Cardiac muscle cell (in vitro differentiated cells and primary cell): Measurements from ENCODE around the gene SPDYE2B. TPM values are rescaled to one million over a fixed set of nuclear protein-coding genes. Genes with fewer than 3 reads are reported as not detected.
"Not testable (repeated sequence)": the region's sequence is repeated elsewhere in the genome, so short reads cannot be mapped to it uniquely, and the experiment has no call there.

ENCODE experiments used
- DNase-seq, 2 donors: peaks; one replicate each; pipeline versions ENCODE4 v3.0.0 to v3.0.0-alpha.2; 2010 to 2017; ENCODE audit warnings: low read depth in 1 of 2, low spot score in 1 of 2
- H3K27ac ChIP-seq: fragments of 200-600 bp; sonication (generic); 2 replicates; pipeline ENCODE4 v1.5.1; 2016
- H3K27me3 ChIP-seq: fragments of 200-600 bp; sonication (generic); 2 replicates; pipeline ENCODE4 v1.6.0; 2016; ENCODE audit warnings: control low read depth
- H3K36me3 ChIP-seq: fragments of 200-600 bp; sonication (generic); 2 replicates; pipeline ENCODE4 v1.5.1; 2016; ENCODE audit warnings: control low read depth
- H3K4me1 ChIP-seq: fragments of 200-600 bp; sonication (generic); 2 replicates; pipeline ENCODE4 v1.8.1; 2017; ENCODE audit warnings: low read depth, mild to moderate bottlenecking, mixed run types
- H3K4me3 ChIP-seq: fragments of 200-600 bp; sonication (generic); 2 replicates; pipeline ENCODE4 v1.5.1; 2016; ENCODE audit warnings: mild to moderate bottlenecking
- H3K9me3 ChIP-seq: fragments of 200-600 bp; sonication (generic); 2 replicates; pipeline ENCODE4 v1.5.1; 2017; ENCODE audit warnings: low read depth, mild to moderate bottlenecking, control low read depth
- polyA plus RNA-seq: library from polyadenylated mRNA; unstranded; fragments of >200 nt; fragmentation: Nextera tagmentation; extraction: Ambion mirVana; gene quantifications from 2 replicates; pipeline ENCODE4 v1.2.1, GENCODE V29; 2016
- total RNA-seq: library from RNA; depleted of rRNA; stranded (reverse); fragments of >200 nt; gene quantifications from 2 replicates; pipeline ENCODE4 v1.2.3, GENCODE V29; 2016

Gene SPDYE2B, protein sequence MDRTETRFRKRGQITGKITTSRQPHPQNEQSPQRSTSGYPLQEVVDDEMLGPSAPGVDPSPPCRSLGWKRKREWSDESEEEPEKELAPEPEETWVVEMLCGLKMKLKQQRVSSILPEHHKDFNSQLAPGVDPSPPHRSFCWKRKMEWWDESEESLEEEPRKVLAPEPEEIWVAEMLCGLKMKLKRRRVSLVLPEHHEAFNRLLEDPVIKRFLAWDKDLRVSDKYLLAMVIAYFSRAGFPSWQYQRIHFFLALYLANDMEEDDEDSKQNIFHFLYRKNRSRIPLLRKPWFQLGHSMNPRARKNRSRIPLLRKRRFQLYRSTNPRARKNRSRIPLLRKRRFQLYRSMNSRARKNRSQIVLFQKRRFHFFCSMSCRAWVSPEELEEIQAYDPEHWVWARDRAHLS
- not detected in 2 replicates for total RNA-seq
- polyA plus RNA-seq = 0.43 and 0.72 TPM in 2 replicates

DNA sequence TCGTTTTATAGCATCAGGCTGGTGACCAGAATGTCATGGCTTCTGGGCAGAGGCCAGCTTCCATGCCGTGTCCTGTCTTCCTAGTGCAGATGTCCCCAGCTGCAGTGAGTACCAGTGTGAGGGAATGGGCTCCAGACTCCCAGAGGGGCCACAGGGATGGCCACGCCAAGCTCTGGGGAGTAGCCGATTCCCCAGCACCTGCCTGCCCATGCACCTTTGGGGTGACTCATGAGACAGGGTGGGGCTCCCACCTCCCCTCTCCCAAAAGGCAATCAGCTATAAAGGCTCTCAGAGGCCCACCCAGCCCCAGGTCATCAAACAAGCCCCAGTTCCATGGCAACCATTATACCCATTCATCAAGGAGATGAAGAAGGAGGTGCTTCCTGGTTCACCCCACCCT, at the start of gene SPDYE2B:
SPDYE2B (plus strand) TSS at position 396 of the 400 bp plus-strand sequence. CDS start 2,030 bp downstream, outside the sequence.
- H3K36me3 ChIP-seq, DNase-seq, H3K9me3 ChIP-seq, H3K27me3 ChIP-seq, H3K4me1 ChIP-seq, H3K27ac ChIP-seq, H3K4me3 ChIP-seq: not testable (repeated sequence)

DNA sequence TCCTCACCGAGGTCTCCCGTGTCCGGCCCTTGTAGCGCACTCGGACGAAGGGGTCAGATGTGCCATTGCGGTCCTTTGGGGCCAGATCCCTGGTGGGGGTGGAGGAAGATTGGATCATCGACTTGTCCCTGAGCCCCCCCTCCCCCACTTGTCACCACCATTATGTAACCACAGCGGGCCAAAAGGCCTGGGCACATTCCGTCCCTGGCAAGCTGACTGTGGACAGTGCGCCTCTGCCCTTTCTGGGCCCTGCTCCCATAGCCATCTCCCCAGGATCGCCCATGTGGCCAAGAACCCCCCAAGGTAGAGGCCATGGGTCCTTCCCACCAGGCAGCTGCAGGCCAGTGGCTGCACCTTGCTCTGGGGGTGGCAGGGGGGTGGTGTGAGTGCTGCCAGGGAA, 47.8 kb upstream of the SPDYE2B start:
- DNase-seq, H3K27ac ChIP-seq, H3K4me1 ChIP-seq, H3K27me3 ChIP-seq, H3K9me3 ChIP-seq, H3K4me3 ChIP-seq, H3K36me3 ChIP-seq: not testable (repeated sequence)

DNA sequence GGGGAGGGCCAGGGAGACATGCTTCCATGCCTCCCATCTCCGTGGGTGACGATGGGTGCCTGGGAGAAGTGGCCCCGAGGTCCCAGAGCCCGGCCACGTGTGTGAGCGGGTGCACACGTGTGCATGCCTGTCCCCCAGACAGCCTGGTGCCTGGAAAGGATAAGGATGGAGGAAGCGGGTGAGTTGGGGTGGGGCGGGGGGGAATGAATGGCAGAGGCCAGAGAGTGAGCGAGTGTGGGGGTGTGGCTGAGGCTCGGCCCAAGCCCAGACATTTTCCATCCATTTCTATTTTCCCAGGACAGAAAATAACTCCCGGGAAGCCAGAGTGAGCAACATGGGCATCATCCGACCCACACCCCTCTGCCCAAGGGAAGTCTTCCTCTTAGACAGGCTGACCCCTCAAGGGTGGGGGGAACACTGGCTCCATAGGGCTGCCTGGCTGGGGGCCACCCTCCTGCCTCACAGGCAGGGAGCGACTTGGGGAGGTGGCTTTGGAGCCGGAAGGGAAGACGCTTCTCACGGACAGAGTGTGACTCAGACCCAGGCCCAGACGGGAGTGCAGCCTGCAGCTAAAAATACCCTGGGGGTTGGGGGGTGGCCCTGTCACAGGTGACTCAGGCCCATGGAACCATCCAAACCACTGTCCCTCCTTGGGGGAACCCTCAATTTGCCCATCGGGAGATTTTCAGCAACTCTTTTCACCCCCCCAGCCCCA, 45.5 kb upstream of the SPDYE2B start:
- not testable (repeated sequence) for H3K4me1 ChIP-seq, H3K27me3 ChIP-seq, H3K9me3 ChIP-seq, DNase-seq, H3K4me3 ChIP-seq, H3K36me3 ChIP-seq, H3K27ac ChIP-seq

DNA sequence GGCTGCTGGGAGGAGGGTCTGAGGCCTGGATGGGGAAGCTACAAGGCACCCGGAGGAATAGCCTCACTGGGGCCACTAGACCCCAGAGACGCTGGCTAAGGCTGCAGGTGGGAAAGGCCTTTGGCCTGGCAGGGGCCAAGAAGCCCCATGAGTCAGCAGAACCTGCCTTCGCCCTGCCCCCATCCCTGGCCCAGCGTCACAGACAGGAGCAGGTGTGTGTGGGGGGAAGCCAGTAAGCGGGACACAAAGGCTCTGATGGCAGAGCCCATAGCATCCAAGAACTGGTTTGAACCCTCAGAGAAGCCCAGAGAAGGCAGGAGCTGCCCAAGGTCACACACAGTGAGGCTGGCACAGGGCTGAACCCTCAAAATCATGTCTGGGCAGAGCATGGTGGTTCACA, 43.3 kb upstream of the SPDYE2B start:
- not testable (repeated sequence) for H3K27me3 ChIP-seq, H3K27ac ChIP-seq, H3K4me3 ChIP-seq, H3K4me1 ChIP-seq, H3K9me3 ChIP-seq, DNase-seq, H3K36me3 ChIP-seq

DNA sequence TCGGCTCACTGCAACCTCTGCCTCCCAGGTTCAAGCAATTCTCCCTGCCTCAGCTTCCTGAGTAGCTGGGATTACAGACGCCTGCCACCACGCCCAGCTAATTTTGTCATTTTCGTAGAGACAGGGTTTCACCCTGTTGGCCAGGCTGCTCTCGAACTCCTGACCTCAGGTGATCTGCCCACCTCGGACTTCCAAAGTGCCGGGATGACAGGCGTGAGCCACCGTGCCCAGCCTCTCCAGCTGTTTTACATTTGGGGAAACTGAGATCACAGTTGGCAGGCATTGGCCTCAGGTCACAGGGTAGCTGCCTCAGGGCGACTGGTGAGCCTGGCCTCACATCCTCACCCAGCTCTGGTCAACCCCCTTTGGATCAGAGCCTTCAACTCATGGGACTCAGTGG, 40.4 kb upstream of the SPDYE2B start:
- H3K27me3 ChIP-seq, H3K36me3 ChIP-seq, H3K9me3 ChIP-seq, DNase-seq, H3K4me3 ChIP-seq, H3K27ac ChIP-seq, H3K4me1 ChIP-seq: not testable (repeated sequence)

DNA sequence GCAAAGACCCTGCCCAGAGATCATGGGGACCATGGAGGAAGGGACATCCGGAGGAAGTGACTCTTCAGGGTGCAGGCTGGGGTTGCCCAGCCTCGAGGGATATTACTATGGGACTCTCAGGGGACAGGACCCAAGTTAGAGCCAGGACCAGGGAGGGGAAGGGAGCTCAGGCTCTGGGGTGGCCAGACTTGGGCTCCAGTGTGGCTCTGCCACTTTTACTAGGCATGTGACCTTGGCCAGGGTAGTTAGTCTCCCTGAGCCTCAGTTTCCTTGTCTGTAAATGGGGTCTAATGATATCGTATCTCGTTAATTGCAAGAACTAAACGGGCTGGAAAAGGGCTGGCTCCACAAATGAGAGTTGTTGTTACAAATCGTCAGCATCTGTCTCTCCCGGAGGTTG, 39.7 kb upstream of the SPDYE2B start:
- H3K9me3 ChIP-seq, H3K36me3 ChIP-seq, H3K4me3 ChIP-seq, H3K4me1 ChIP-seq, H3K27ac ChIP-seq, H3K27me3 ChIP-seq, DNase-seq: not testable (repeated sequence)

DNA sequence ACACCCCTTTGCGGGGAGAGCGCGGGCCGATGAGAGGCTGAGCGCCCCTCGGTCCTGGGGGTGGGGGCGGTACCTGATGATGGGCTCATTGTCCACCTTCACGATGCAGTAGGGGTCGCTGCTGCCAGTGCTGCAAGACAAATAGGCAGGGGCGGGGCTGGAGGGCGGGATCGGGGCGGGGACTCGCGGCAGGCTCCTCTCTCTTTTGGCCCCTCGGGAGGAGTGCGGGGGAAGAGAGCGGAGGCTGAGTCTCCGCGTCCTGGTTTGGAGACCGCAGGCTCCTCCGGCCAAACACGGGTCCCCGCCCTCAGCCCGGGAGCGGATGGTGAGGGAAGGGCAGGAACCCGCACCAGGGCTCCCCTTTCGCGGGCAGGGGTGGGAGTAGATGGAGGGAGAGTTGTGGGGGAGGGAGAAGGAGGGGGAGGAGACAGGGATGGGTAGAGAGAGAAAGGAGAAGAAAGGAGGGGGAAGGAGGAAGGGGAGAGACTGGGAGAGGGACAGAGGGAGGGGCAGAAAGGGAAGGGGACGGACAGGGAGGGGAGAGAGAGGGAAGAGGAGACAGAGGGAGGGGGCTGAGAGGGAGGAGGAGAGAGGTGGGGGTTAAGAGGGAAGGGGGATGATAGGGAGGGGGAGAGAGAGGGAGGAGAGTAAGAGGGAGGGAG, 39.0 kb upstream of the SPDYE2B start:
- not testable (repeated sequence) for H3K36me3 ChIP-seq, DNase-seq, H3K4me1 ChIP-seq, H3K4me3 ChIP-seq, H3K9me3 ChIP-seq, H3K27me3 ChIP-seq, H3K27ac ChIP-seq

DNA sequence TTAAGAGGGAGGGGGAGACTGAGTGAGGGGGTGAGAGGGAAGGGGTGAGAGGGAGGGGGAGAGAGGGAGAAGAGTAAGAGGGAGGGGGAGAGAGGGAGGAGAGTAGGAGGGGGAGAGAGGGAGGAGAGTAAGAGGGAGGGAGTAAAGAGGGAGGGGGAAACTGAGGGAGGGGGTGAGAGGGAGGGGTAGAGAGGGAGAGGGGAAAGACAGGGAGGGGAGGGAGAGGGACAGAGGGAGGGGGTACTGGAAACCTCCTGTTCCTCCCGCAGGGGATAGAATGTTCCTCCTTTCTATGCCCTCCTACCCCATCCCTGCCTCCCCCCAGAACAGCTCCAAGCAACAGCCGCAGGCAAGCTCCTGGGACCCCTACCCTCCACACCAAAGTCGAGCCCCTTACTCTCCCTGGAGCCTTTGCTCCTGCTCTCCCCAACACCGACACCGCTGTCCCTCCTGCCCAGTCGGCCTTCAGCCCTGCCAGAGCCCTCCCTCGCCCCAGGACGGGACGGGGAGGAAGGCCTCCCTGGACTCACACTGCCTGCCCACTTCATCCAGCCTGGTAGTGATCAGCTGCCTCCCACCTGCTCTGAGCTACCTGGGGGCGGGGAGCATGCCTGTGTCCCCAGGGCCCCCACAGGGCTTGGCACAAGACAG, 38.3 kb upstream of the SPDYE2B start:
- H3K36me3 ChIP-seq, H3K9me3 ChIP-seq, H3K4me3 ChIP-seq, H3K27ac ChIP-seq, H3K27me3 ChIP-seq, H3K4me1 ChIP-seq: not testable (repeated sequence)
- peak in 1 of 2 donors; percentile 39 for DNase-seq

DNA sequence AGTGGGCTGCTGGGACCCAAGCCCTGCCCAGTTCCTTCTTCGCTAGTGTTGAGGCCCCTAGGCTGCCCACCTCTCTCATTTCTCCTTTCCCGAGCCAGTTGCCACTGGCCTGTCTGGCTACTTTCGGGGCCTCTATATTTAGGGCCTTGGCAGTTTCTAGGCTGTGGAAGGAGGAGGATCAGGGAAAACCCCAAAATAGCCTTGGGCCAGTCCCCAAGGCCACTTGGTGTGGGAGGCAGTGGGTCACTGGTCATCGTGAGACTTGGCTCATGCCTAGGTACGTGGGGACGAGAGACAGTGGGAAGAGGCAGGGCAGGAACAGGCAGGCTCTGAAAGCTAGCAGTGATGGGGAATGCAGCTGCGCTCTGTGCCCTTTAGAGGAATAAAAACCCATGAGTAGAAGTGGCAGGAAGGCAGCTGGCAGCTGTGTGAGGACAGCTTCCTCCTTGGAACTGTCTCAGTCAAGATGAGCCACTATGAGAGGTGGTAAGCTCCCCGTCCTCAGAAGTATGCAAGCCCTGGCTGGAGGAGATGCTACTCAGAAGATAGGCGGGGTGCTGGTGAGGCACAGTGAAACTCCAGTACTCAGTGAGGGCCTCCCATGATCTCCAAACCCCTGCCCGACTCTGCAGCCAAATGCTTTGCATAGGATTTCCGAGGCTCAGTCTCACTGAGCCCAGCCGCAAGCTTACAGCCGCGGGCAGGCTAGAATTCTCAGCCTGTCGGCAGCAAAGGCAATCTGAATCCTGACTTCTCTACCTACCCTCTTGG, 36.4 kb upstream of the SPDYE2B start:
- not testable (repeated sequence) for DNase-seq, H3K27ac ChIP-seq, H3K4me1 ChIP-seq, H3K9me3 ChIP-seq, H3K4me3 ChIP-seq, H3K36me3 ChIP-seq, H3K27me3 ChIP-seq

DNA sequence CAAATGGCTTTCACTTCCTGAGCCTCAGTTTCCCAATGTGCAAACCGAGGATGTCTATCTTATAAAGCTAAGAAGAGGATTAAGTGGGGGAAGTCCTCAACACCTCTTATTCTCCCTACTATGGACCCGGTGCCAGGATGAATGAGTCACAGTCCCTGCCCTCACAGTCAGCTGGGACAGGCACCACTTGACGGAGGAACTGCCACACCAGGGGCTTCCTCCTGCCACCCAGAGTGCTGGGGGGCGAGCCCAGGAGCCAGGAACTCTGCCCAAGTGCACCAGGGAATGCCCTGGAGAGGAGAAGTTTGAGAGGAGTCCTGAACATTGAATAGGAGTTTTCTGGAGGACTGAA, 35.8 kb upstream of the SPDYE2B start:
- not testable (repeated sequence) for H3K36me3 ChIP-seq, H3K4me3 ChIP-seq, H3K27me3 ChIP-seq, DNase-seq, H3K9me3 ChIP-seq, H3K4me1 ChIP-seq, H3K27ac ChIP-seq

DNA sequence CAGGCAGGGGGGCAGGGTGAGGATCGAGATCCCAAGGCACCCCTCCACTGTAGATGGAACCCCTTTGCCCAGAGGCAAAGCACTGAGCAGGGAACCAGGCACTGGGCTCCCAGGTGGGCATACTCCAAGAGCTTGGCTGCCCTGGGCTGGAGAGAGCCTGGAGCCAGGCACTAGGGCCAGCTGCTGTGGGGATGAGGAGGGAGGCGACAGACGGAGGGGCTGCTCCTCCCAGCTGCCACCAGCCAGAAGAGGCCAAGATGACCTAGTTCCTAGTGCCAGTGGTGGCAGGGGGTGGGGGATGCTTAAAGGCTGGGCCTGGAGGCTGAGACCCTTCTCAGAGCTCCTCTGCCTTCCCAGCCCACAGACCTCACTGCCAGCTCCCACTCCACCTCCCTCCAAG, 35.2 kb upstream of the SPDYE2B start:
- not testable (repeated sequence) for H3K27ac ChIP-seq, H3K4me1 ChIP-seq, DNase-seq, H3K9me3 ChIP-seq, H3K36me3 ChIP-seq, H3K4me3 ChIP-seq, H3K27me3 ChIP-seq

DNA sequence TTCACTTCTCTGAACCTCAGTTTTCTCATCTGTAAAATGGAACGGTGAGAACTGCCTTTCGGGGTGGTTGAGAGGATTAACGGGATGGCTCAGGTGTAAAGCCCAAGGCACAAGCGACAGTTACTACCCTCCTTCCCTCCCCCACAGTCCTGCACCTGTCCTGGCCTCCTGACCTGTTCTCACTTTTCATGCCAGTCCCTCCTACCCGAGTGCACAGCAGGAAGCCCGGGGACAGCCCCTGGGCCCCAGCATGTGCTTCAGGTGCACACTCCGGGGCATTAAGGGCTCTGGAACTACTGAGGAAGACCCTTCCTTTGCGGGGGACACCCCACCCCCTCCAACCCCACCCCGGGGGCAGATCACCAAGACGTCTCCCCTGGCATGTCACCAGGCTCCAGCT, 34.2 kb upstream of the SPDYE2B start:
- not testable (repeated sequence) for DNase-seq, H3K27ac ChIP-seq, H3K9me3 ChIP-seq, H3K36me3 ChIP-seq, H3K4me1 ChIP-seq, H3K4me3 ChIP-seq, H3K27me3 ChIP-seq

DNA sequence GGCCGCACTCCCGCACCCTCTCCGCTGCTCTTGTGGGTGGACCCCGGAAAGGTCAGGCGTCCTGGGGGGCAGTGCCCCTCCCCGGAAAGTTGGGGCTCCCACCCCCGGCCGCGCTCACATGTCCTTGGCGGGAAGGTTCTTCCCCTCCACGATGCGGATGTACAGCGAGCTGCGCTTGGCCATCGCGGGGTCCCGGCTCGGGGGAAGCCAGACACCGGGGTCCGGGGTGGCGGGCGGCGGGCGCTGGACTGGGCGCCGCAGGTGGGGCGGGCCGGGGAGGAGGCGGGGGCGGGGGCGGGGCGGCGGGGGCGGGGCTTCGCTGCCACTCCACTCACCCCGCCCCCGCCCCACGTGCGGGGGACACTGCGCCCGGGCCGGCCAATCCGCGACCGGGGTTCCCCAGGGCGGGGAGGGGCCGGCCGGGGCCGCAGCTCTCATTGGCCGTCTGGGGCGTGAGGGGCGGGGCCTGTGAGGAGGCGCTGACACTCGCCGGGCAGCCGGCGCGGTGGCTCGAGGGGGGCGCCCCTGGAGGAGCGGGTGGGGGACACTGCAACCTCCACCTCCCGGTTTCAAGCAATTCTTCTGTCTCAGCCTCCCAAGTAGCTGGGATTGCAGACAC, 33.5 kb upstream of the SPDYE2B start, which contains the start of gene RASA4:
RASA4 (minus strand) TSS at position 250 of the 619 bp plus-strand sequence; CDS start at position 183, 67 bp downstream.
- peak within 1 kb of the TSS; percentile 45 for H3K4me3 ChIP-seq
- not testable (repeated sequence) for H3K27me3 ChIP-seq, H3K9me3 ChIP-seq, H3K27ac ChIP-seq, H3K36me3 ChIP-seq, H3K4me1 ChIP-seq
- peak in 1 of 2 donors; percentile 67 for DNase-seq
